NT2/D1 (cell line): ENCODE measurements around the gene PEX5L.

Source experiments
- SUZ12 ChIP-seq: IDR thresholded peaks from 2 replicates; pipeline ENCODE4 v1.6.1; 2011; ENCODE audit not compliant: insufficient read length, insufficient read depth; ENCODE audit errors: extremely low read depth
- YY1 ChIP-seq: IDR thresholded peaks from 2 replicates; pipeline ENCODE4 v1.6.1; 2011; ENCODE audit not compliant: insufficient read length, insufficient read depth
- ZNF274 ChIP-seq: IDR thresholded peaks from 2 replicates; pipeline ENCODE4 v1.6.1; 2011; ENCODE audit warnings: mild to moderate bottlenecking, low read depth, low read length

GRCh38 chr3:179771797-179772196 is 264.9 kb downstream of the PEX5L start:
- TF ChIP-seq ZNF274 = no peak
- no peak for TF ChIP-seq YY1
- no peak for TF ChIP-seq SUZ12
